Stimulated activated CD8-positive, alpha-beta memory T cell treated with anti-CD3 and anti-CD28 coated beads, Interleukin-4, amount 100 ng/mL, for 4 hours (primary cell): ENCODE results near the gene CYP2A6.
"Not testable (repeated sequence)": the region's sequence is repeated elsewhere in the genome, so short reads cannot be mapped to it uniquely, and the experiment has no call there.

ENCODE experiments used
- DNase-seq, 2 donors: peaks; one replicate each; pipeline ENCODE4 v3.0.0-alpha.2; 2020; ENCODE audit warnings: low read depth in 2 of 2, low spot score in 1 of 2

Gene CYP2A6

GRCh38 chr19:40819479-40820234 is 30.6 kb downstream of the CYP2A6 start:
- DNase-seq: peak in 1 of 2 donors; percentile 52

- DNase-seq: peak; percentile 50 to 52
Measured at GRCh38 chr19:40818480-40819399, 31.5 kb downstream of the CYP2A6 start.

GRCh38 chr19:40815223-40815622 is 35.0 kb downstream of the CYP2A6 start:
- no peak for DNase-seq

- DNase-seq: no peak
Measured at GRCh38 chr19:40813182-40813581, 37.1 kb downstream of the CYP2A6 start.

- not testable (repeated sequence) for DNase-seq
Measured at GRCh38 chr19:40812571-40812970, 37.7 kb downstream of the CYP2A6 start.

GRCh38 chr19:40811478-40812341 is 38.5 kb downstream of the CYP2A6 start:
- DNase-seq: no peak

- DNase-seq: peak in 1 of 2 donors; percentile 17
Measured at GRCh38 chr19:40810649-40811408, 39.4 kb downstream of the CYP2A6 start.

- DNase-seq: no peak
Measured at GRCh38 chr19:40810160-40810559, 40.1 kb downstream of the CYP2A6 start.

GRCh38 chr19:40809358-40810086 is 40.7 kb downstream of the CYP2A6 start:
- DNase-seq: no peak

GRCh38 chr19:40808497-40808896 is 41.8 kb downstream of the CYP2A6 start:
- no peak for DNase-seq

- DNase-seq: no peak
Measured at GRCh38 chr19:40808021-40808325, 42.3 kb downstream of the CYP2A6 start.

- no peak for DNase-seq
Measured at GRCh38 chr19:40807147-40808020, 42.9 kb downstream of the CYP2A6 start.

- peak; percentile 35 to 52 for DNase-seq
Measured at GRCh38 chr19:40806423-40807146, 43.7 kb downstream of the CYP2A6 start.

- no peak for DNase-seq
Measured at GRCh38 chr19:40805258-40805868, 44.9 kb downstream of the CYP2A6 start.

GRCh38 chr19:40804783-40805242 is 45.4 kb downstream of the CYP2A6 start:
- no peak for DNase-seq

GRCh38 chr19:40803857-40804782 is 46.1 kb downstream of the CYP2A6 start:
- DNase-seq: no peak
